Upper lobe of right lung (tissue), 1 donor: ENCODE measurements around the gene PIKFYVE. TPM values are rescaled to one million over a fixed set of nuclear protein-coding genes. Genes with fewer than 3 reads are reported as not detected.

ENCODE experiments used
- ATAC-seq: fragments of 200-7000 bp; cut with Tn5 transposase; one replicate; pipeline ENCODE4 v1.9.1; 2020; ENCODE audit warnings: mild to moderate bottlenecking, moderate library complexity
- DNase-seq: peaks from one replicate; pipeline ENCODE4 v3.0.0-alpha.2; 2020
- H3K27ac ChIP-seq: fragments of 200-600 bp; one replicate; pipeline ENCODE4 v1.8.0; 2022
- H3K27me3 ChIP-seq: fragments of 200-600 bp; one replicate; pipeline ENCODE4 v1.8.0; 2022; ENCODE audit warnings: mild to moderate bottlenecking
- H3K36me3 ChIP-seq: fragments of 200-600 bp; one replicate; pipeline ENCODE4 v1.8.0; 2022
- H3K4me1 ChIP-seq: fragments of 200-600 bp; one replicate; pipeline ENCODE4 v1.8.0; 2022
- H3K4me3 ChIP-seq: fragments of 200-600 bp; one replicate; pipeline ENCODE4 v1.8.0; 2022; ENCODE audit warnings: mild to moderate bottlenecking
- H3K9me3 ChIP-seq: fragments of 200-600 bp; one replicate; pipeline ENCODE4 v1.8.0; 2022
- CTCF ChIP-seq: fragments of 200-600 bp; IDR thresholded peaks from one replicate; pipeline ENCODE4 v1.8.0; 2022; ENCODE audit warnings: antibody characterized with exemption
- intact Hi-C: fragments of 100-400 bp; cut with DNase I; formaldehyde crosslinking; loops from one replicate; pipeline ENCODE4 v1.11.0; 2022
- total RNA-seq: library from RNA; stranded (reverse); fragmentation: NEBNext Ultra II Directional; extraction: Animal tissue kit (Norgen Biotek cat#: 25700); gene quantifications from one replicate; pipeline ENCODE4 v1.2.1, GENCODE V29; 2021
- donor health status: DM: no; HTN: yes; CAD: no; lungs with severe emphysema.

Gene PIKFYVE
- total RNA-seq, 1 donor from 2014 or later: 32.5 TPM

DNA sequence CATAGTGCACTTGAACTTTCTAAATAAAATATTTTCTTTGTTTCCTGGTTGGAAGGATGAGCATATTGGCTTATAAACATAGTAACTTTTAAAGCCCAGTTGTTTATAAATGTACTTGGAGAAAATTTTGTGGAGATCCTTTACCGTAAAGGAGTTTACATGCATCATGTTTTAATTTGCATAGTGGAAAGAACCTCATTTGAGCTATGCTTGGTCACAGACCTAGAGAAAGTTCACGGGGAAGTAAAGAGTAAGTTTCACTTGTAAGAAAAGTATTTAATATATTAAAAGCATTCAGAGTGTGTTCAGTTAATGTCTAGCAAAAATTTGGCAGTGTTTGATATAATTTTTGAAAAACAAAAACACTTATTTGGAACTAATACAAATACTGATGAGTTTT, 45.3 kb downstream of the PIKFYVE start:
- DNase-seq: no peak
- no peaks in the 10 kb centered on the region for H3K9me3 ChIP-seq
- H3K36me3 ChIP-seq: peaks cover 41% of the 10 kb centered on the region
- ATAC-seq: no peak
- no peaks in the 10 kb centered on the region for H3K4me1 ChIP-seq
- H3K27ac ChIP-seq: no peak overlapping the region
- intact Hi-C loops: no loop called here
- no peak for TF ChIP-seq CTCF
- no peak overlapping the region for H3K4me3 ChIP-seq
- no peaks in the 10 kb centered on the region for H3K27me3 ChIP-seq

GRCh38 chr2:208311954-208312353, 45.9 kb downstream of the PIKFYVE start:
- no peak for TF ChIP-seq CTCF
- peak; percentile 48 for ATAC-seq
- intact Hi-C loops: no loop called here
- Histone ChIP-seq H3K4me3 (no peak overlapping the region), H3K9me3 (no peaks in the 10 kb centered on the region), H3K4me1 (no peaks in the 10 kb centered on the region), H3K27me3 (no peaks in the 10 kb centered on the region), H3K36me3 (peaks cover 40% of the 10 kb centered on the region), H3K27ac (no peak overlapping the region)
- DNase-seq: no peak

DNA sequence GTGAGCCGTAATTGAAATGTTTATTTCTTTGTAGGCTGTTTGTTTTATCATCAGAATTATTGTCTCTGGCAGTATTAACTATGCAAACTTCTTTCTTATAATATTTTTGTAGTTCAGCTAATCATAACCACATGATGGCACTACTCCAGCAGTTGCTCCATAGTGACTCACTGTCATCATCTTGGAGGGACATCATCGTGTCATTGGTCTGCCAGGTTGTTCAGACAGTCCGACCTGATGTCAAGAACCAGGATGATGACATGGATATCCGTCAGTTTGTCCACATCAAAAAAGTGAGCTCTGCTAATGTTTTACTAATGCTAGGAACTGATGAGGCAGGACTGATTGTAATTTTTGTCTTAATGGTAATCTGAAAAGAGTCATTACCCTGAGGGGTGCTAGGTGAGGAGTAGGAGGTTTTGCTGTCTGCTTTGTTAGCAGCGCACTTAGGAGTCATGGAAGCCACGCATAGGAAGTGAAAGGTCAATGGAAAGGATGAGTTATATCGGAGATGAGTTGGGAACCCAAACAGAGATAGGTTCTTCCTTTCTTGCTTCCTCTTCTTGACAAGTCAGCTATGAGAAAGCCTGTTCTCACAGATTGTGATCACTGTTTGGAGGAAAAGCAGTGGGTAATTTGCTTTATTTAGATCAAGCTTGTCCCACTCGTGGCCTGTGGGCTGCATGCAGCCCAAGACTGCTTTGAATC, 49.2 kb downstream of the PIKFYVE start:
- DNase-seq: no peak
- ATAC-seq: no peak
- H3K4me1 ChIP-seq: no peaks in the 10 kb centered on the region
- no peak overlapping the region for H3K4me3 ChIP-seq
- intact Hi-C loops: no loop called here
- H3K9me3 ChIP-seq: no peaks in the 10 kb centered on the region
- no peak overlapping the region for H3K27ac ChIP-seq
- H3K36me3 ChIP-seq: peaks cover 56% of the 10 kb centered on the region
- TF ChIP-seq CTCF: no peak
- H3K27me3 ChIP-seq: no peaks in the 10 kb centered on the region

DNA sequence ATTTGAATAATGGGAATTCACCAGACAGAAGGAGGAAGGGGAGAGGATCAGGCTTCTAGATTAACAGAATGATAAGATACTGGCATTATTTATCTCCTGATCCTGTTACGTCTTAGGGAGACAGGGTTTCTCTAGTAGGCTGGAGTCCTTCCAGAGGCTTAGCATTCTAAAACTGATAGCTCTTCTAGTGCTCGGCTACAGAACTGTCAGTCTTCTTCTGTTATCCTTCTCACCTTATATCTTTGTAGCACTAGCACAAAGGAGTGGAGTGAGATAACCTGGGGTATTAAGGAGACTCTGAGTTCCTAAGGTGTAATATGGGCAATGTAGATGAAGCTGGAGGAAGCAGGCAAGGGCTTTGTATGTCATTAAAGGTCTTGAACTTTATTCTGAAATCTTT, 52.1 kb downstream of the PIKFYVE start:
- no peak for ATAC-seq
- no peak for TF ChIP-seq CTCF
- H3K4me1 ChIP-seq: no peaks in the 10 kb centered on the region
- no peaks in the 10 kb centered on the region for H3K9me3 ChIP-seq
- intact Hi-C loops: no loop called here
- peaks cover 60% of the 10 kb centered on the region for H3K36me3 ChIP-seq
- H3K4me3 ChIP-seq: no peak overlapping the region
- DNase-seq: no peak
- H3K27me3 ChIP-seq: no peaks in the 10 kb centered on the region
- H3K27ac ChIP-seq: no peak overlapping the region

GRCh38 chr2:208319391-208319790, 53.3 kb downstream of the PIKFYVE start:
- ATAC-seq (no peak), DNase-seq (no peak)
- Histone ChIP-seq H3K9me3 (no peaks in the 10 kb centered on the region), H3K27me3 (no peaks in the 10 kb centered on the region), H3K4me3 (no peak overlapping the region), H3K27ac (no peak overlapping the region), H3K4me1 (no peaks in the 10 kb centered on the region), H3K36me3 (peaks cover 57% of the 10 kb centered on the region)
- no peak for TF ChIP-seq CTCF
- intact Hi-C loops: no loop called here

DNA sequence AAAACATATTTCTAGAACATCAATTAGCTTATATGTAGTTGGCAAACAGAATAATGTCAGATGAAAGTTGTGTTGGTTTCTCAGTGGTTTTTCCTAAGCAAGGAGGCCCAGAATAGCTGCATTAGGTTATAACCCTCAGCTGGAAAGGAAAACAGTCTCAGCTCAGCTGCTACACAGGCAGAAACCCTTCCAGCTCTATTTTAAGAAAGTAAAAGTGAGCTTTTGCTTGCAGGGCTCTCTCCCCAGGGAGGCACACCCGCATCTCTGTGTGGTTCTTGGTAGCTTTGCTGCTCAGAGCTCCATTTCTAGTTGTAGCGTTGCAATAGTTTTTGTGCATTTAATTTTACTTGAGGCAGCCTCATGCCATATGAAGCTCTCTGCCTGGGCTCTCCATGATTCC, 54.6 kb downstream of the PIKFYVE start:
- ATAC-seq (no peak), DNase-seq (no peak)
- Histone ChIP-seq H3K27ac (peak overlapping the region; percentile 5), H3K4me1 (no peaks in the 10 kb centered on the region), H3K4me3 (no peak overlapping the region), H3K27me3 (no peaks in the 10 kb centered on the region), H3K36me3 (peaks cover 58% of the 10 kb centered on the region), H3K9me3 (no peaks in the 10 kb centered on the region)
- intact Hi-C loops: no loop called here
- TF ChIP-seq CTCF: no peak
